GM19467 (cell line): ENCODE data around the gene FIBP.
"Not testable (repeated sequence)": the region's sequence is repeated elsewhere in the genome, so short reads cannot be mapped to it uniquely, and the experiment has no call there.

Experiments used
- ATAC-seq: cut with Tn5 transposase; IDR thresholded peaks from one replicate; pipeline ENCODE4 v1.9.1; 2021; ENCODE audit warnings: mild to moderate bottlenecking, moderate library complexity; ENCODE audit not compliant: unreplicated experiment

The FIBP gene

GRCh38 chr11:65915101-65915820 lies 27.0 kb upstream of the FIBP start:
- ATAC-seq, result no peak

- ATAC-seq, result no peak
These were observed 24.6 kb upstream of the FIBP start for GRCh38 chr11:65912845-65913244.

- ATAC-seq, result no peak
These were observed 23.7 kb upstream of the FIBP start for GRCh38 chr11:65911682-65912568.

GRCh38 chr11:65907878-65908277 lies 19.6 kb upstream of the FIBP start:
- no peak for ATAC-seq

- no peak for ATAC-seq
These were observed 18.3 kb upstream of the FIBP start for GRCh38 chr11:65906602-65907001.

- no peak for ATAC-seq
These were observed 15.4 kb upstream of the FIBP start for GRCh38 chr11:65903715-65904114.

- ATAC-seq, result no peak
These were observed 14.8 kb upstream of the FIBP start for GRCh38 chr11:65903068-65903481.

GRCh38 chr11:65900899-65901180 lies 12.6 kb upstream of the FIBP start:
- no peak for ATAC-seq

GRCh38 chr11:65900125-65900898 lies 12.0 kb upstream of the FIBP start, which contains the start of gene FOSL1:
FOSL1 (minus strand) TSS chr11:65900388; CDS start chr11:65900339, 49 bp downstream.
- peak; percentile 70 for ATAC-seq

GRCh38 chr11:65899356-65900124 lies 11.3 kb upstream of the FIBP start:
- no peak for ATAC-seq

- ATAC-seq, result no peak
These were observed 10.5 kb upstream of the FIBP start for GRCh38 chr11:65898656-65899355.

- ATAC-seq, result no peak
These were observed 8.8 kb upstream of the FIBP start for GRCh38 chr11:65897020-65897471.

GRCh38 chr11:65896034-65896999 lies 8.0 kb upstream of the FIBP start:
- ATAC-seq, result no peak

- no peak for ATAC-seq
These were observed 7.3 kb upstream of the FIBP start for GRCh38 chr11:65895482-65895981.

- ATAC-seq, result no peak
These were observed 5.8 kb upstream of the FIBP start for GRCh38 chr11:65894034-65894591.

- no peak for ATAC-seq
These were observed 4.5 kb upstream of the FIBP start for GRCh38 chr11:65892661-65893317.

- ATAC-seq, result not testable (repeated sequence)
These were observed 3.9 kb upstream of the FIBP start for GRCh38 chr11:65892137-65892540.
